Measurements from ENCODE around the gene ST3GAL4. TPM values are rescaled to one million over a fixed set of nuclear protein-coding genes. Genes with fewer than 3 reads are reported as not detected.

The ST3GAL4 gene
- total and polyA plus RNA-seq, 10 of the 15 experiments (the other 5 are each of a cell fraction or from before 2014, with no cell fraction given), result 3.8 to 8.1 (median 6.5) TPM; not detected in 2

- TF ChIP-seq CUX1 (IDR thresholded peaks at IDR 0.05; ENCODE audit: insufficient replicate concordance, low read depth, low read length), result no peak
- TF ChIP-seq YBX1 (IDR thresholded peaks at IDR 0.05), result no peak
Observed at GRCh38 chr11:126393143-126393542, 37.7 kb downstream of the ST3GAL4 start (continued).

GRCh38 chr11:126394036-126394435 is 38.5 kb downstream of the ST3GAL4 start:
- intact Hi-C loops (cut with micrococcal nuclease; ENCODE audit: unreplicated experiment), result no loop called here
- in situ Hi-C loops (cut with MboI), result no loop called here
- POLR2A ChIA-PET, result no interaction called here
- H3K36me3 ChIP-seq (ENCODE audit: control insufficient read depth in 2 of 2, insufficient read depth in 2 of 2, low read length in 1 of 2), result no peaks in the 10 kb centered on the region
- no peak overlapping the region for H3K27ac ChIP-seq (ENCODE audit: control insufficient read depth, insufficient read depth)
- no peak overlapping the region for H3K4me2 ChIP-seq (ENCODE audit: control insufficient read depth, insufficient read depth)
- H3K27me3 ChIP-seq (replicated peaks in 1 of 2; ENCODE audit: control insufficient read depth in 2 of 2, insufficient read depth in 2 of 2, low read length in 1 of 2), result no peaks in the 10 kb centered on the region
- RAD21 ChIA-PET (ENCODE audit: unreplicated experiment), result no interaction called here
- H3K4me1 ChIP-seq (ENCODE audit: control insufficient read depth, insufficient read depth, low read length), result peaks cover 9% of the 10 kb centered on the region
- DNase-seq (ENCODE audit: low read depth, low spot score), result no peak
- H3K9me3 ChIP-seq (replicated peaks; ENCODE audit: control insufficient read depth, insufficient read depth, low read length), result no peaks in the 10 kb centered on the region
- no peaks in the 10 kb centered on the region for H3K79me2 ChIP-seq (ENCODE audit: control insufficient read depth, insufficient read depth, low read length)
- SMC1A ChIA-PET (ENCODE audit: uncharacterized antibody, unreplicated experiment), result no interaction called here
- H2AFZ ChIP-seq (ENCODE audit: control insufficient read depth, low read depth, low read length), result no peak overlapping the region
- no peak for ATAC-seq
- no peak for FAIRE-seq
- H4K20me1 ChIP-seq (ENCODE audit: control insufficient read depth, insufficient read depth), result 0 out of 2 replicates have a peak, but pooled peaks cover 2% of the 10 kb centered on the region
- H3K9ac ChIP-seq (ENCODE audit: control insufficient read depth, insufficient read depth, low read length), result no peak overlapping the region
- H3K4me3 ChIP-seq, result no peak overlapping the region
- CTCF ChIA-PET, result no interaction called here
- no TSS peak for BruUV-seq (replicated peaks)
- 32% methylated on average over 3 of the region's 3 CpGs for WGBS (ENCODE audit: insufficient coverage, insufficient replicate concordance, low lambda C conversion rate, missing lambda C conversion rate)
- no peak for TF ChIP-seq TAF1 (IDR thresholded peaks at IDR 0.05; ENCODE audit: borderline replicate concordance, low read depth, low read length)
- TF ChIP-seq TARDBP (IDR thresholded peaks at IDR 0.05; ENCODE audit: borderline replicate concordance), result no peak
- no peak for TF ChIP-seq WRNIP1 (IDR thresholded peaks at IDR 0.05; ENCODE audit: borderline replicate concordance, low read depth, low read length)
- TF ChIP-seq ATF7 (IDR thresholded peaks at IDR 0.05; ENCODE audit: low read depth), result no peak
- no peak for TF ChIP-seq DPF2 (IDR thresholded peaks at IDR 0.05)
- TF ChIP-seq NR2F1 (conservative IDR thresholded peaks at IDR 0.05), result no peak
- no peak for TF ChIP-seq IRF4 (IDR thresholded peaks at IDR 0.05; ENCODE audit: low read depth, low read length)
- TF ChIP-seq IKZF1 (conservative IDR thresholded peaks at IDR 0.05), result no peak
- TF ChIP-seq SP1 (IDR thresholded peaks at IDR 0.05; ENCODE audit: low read depth, low read length), result no peak
- no peak for TF ChIP-seq CTCF (IDR thresholded peaks at IDR 0.05 in 2 of 3, conservative IDR thresholded peaks at IDR 0.05 in 1 of 3; ENCODE audit: control insufficient read depth in 2 of 3, extremely low read depth in 1 of 3, insufficient read depth in 1 of 3, low read depth in 3 of 3, low read length in 3 of 3)
- TF ChIP-seq GATAD2B (conservative IDR thresholded peaks at IDR 0.05; ENCODE audit: low read depth), result no peak
- no peak for TF ChIP-seq SIN3A (IDR thresholded peaks at IDR 0.05; ENCODE audit: low read depth, low read length)
- no peak for TF ChIP-seq ETV6 (conservative IDR thresholded peaks at IDR 0.05 in 1 of 2, IDR thresholded peaks at IDR 0.05 in 1 of 2; ENCODE audit: borderline replicate concordance in 1 of 2, low read depth in 1 of 2)

Measured in GM12878 (cell line).